ENCODE results near the gene GUCY1A1. TPM values are rescaled to one million over a fixed set of nuclear protein-coding genes. Genes with fewer than 3 reads are reported as not detected.

The GUCY1A1 gene
- total and polyA plus RNA-seq, 7 donors: 1.5 to 16.4 (median 6.8) TPM

DNA sequence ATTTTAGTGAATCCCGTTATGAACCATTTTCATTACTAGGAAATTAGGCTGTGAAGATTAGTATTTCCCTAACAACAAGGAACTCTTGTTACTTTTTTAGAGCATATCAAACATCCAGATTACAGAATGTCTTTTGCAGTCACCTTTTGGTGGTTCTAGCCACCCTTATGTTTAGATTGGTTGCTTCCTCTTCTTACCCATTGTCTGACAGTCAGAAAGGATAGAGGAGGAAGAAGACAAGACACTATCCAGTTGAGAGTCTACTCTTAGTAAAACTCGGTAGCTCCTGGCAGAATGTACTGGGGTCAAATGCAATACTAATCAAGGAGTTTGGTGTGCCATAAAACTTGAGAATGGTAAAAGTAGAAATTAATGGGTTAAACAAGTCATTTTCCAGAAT, 1.6 kb upstream of the GUCY1A1 start:
- no peaks in the 10 kb centered on the region for H3K9me3 ChIP-seq
- no peak overlapping the region for H3K4me3 ChIP-seq
- H3K36me3 ChIP-seq (ENCODE audit: insufficient read depth in 1 of 2, low read depth in 1 of 2): no peaks in the 10 kb centered on the region
- peaks cover 0 to 24% (median 6%) of the 10 kb centered on the region in 3 donors for H3K27me3 ChIP-seq (ENCODE audit: insufficient read depth in 3 of 3, low read length in 2 of 3)
- no peak overlapping the region for H3K27ac ChIP-seq
- no peak for DNase-seq
- intact Hi-C loops (cut with DNase I): loop anchor here in 1 of 2 donors (5.0 kb wide), 1 partner anchor 97 kb away; no protein-coding TSS in a partner anchor
- H3K4me1 ChIP-seq: no peaks in the 10 kb centered on the region
- ATAC-seq: no peak
- TF ChIP-seq, protein P1, sequence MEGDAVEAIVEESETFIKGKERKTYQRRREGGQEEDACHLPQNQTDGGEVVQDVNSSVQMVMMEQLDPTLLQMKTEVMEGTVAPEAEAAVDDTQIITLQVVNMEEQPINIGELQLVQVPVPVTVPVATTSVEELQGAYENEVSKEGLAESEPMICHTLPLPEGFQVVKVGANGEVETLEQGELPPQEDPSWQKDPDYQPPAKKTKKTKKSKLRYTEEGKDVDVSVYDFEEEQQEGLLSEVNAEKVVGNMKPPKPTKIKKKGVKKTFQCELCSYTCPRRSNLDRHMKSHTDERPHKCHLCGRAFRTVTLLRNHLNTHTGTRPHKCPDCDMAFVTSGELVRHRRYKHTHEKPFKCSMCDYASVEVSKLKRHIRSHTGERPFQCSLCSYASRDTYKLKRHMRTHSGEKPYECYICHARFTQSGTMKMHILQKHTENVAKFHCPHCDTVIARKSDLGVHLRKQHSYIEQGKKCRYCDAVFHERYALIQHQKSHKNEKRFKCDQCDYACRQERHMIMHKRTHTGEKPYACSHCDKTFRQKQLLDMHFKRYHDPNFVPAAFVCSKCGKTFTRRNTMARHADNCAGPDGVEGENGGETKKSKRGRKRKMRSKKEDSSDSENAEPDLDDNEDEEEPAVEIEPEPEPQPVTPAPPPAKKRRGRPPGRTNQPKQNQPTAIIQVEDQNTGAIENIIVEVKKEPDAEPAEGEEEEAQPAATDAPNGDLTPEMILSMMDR (IDR thresholded peaks at IDR 0.05): no peak
- WGBS, 3 donors: 82 to 95% (median 82%) methylated on average over 2 of the region's 2 CpGs

DNA sequence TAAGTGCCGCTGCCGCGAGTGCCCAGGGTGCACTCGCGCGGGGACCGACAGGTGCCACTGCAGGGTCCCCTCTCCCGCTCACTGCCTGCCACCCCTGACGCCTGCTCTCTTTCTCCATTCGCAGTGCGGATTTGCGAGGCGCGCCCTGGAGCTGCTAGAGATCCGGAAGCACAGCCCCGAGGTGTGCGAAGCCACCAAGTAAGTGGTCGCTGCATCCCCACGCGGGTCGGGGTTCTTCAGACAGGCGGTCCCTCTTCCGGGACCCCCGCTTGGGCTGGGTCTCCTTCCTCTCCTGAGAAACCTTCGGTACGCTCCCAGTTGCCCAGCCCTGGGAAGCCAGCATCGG, 547 bp downstream of the GUCY1A1 start:
- TF ChIP-seq, protein P1 (IDR thresholded peaks at IDR 0.05): no peak
- peak overlapping the region; percentile 67 for H3K4me3 ChIP-seq
- H3K36me3 ChIP-seq (ENCODE audit: insufficient read depth in 1 of 2, low read depth in 1 of 2): no peaks in the 10 kb centered on the region
- H3K9me3 ChIP-seq: no peaks in the 10 kb centered on the region
- H3K27me3 ChIP-seq (ENCODE audit: insufficient read depth in 3 of 3, low read length in 2 of 3): peaks cover 0 to 24% (median 6%) of the 10 kb centered on the region in 3 donors
- 0 to 2% (median 0%) methylated on average over 25 to 27 of the region's 27 CpGs for WGBS, 3 donors
- ATAC-seq (peak in 1 of 4 donors; percentile 44), DNase-seq (peak in 1 of 2 donors; percentile 64)
- intact Hi-C loops (cut with DNase I): loop anchor here in 1 of 2 donors (5.0 kb wide), 1 partner anchor 95 kb away; no protein-coding TSS in a partner anchor
- no peaks in the 10 kb centered on the region for H3K4me1 ChIP-seq
- H3K27ac ChIP-seq: peak overlapping the region; percentile 67

DNA sequence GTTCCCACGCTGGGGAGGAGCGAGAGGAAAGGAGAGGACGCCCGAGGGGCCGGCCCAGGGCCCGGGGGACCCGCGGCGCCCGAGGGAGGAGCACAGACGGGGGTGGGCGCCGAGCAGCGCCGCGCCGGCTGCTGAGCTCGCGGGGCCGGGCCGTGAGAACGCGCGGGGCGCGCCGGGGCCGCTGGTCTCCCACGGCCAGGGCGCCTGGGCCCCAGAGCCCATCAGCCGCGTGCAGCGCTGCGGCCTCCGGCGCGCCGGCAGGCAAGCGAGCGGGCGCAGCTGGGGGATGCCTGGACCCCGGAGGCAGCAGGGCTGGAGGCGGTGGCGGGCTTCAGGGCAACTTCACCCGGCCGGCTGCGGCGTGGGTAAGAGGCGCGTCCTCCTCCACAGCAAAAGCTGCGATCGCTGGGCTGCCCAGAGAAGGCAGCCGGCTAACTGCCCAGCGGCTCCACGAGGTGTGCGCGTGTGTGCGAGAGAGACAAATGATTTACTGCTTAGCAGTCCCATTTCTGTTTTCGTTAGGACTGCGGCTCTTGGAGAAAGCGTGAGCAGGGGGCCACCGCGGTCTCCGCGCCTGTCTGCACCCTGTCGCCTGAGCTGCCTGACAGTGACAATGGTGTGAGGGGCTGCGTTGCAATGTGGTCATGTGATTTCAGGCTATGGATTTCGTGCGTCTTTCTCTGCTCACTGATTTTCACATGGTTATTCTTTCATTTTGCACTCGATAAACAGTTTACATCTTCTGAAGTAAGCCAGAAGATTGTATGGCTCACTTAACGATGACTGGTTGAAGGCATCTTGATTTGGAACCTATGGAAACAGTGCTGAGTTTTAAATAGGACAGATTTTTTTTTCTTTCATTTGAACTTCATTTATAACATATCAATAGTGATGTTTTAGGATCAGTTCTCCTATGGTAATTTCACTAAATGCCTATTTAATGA, 1.2 kb downstream of the GUCY1A1 start:
- peak overlapping the region; percentile 67 for H3K27ac ChIP-seq
- no peaks in the 10 kb centered on the region for H3K9me3 ChIP-seq
- peak; percentile 32 to 64 for DNase-seq
- ATAC-seq: peak in 3 of 4 donors; percentile 36 to 67 (median 66)
- H3K36me3 ChIP-seq (ENCODE audit: insufficient read depth in 1 of 2, low read depth in 1 of 2): no peaks in the 10 kb centered on the region
- no peaks in the 10 kb centered on the region for H3K4me1 ChIP-seq
- H3K27me3 ChIP-seq (ENCODE audit: insufficient read depth in 3 of 3, low read length in 2 of 3): peaks cover 0 to 24% (median 6%) of the 10 kb centered on the region in 3 donors
- intact Hi-C loops (cut with DNase I): loop anchor here in 1 of 2 donors (5.0 kb wide), 1 partner anchor 94 kb away; no protein-coding TSS in a partner anchor
- TF ChIP-seq, protein P1 (IDR thresholded peaks at IDR 0.05): no peak
- H3K4me3 ChIP-seq: peak overlapping the region; percentile 67
- 1 to 2% (median 1%) methylated on average over 34 to 71 of the region's 71 CpGs for WGBS, 3 donors

DNA sequence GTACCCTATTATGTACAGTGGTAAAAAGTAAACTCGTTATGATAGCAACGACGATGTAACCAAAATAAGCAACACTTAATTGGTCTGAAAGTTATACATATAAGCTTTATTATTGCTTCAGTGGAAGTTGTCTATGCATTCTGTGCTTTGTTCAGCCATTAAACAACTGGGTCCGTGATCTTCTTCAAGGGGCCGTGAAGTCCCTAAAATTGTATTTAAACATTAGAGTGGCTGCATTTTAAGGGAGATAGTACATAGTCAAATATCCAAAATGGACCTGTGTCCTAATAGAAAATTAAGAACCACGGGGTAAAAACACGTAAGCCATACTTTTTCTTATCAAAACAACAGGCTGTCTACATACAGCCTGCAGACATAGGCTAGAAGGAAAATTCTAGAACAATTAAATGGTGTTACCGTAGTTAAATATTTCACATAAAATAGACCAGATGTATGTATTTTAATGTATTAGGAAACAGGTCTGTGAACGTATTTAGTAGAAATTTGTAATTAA, 2.1 kb downstream of the GUCY1A1 start:
- no peaks in the 10 kb centered on the region for H3K4me1 ChIP-seq
- TF ChIP-seq, protein P1 (IDR thresholded peaks at IDR 0.05): no peak
- 66 to 69% (median 69%) methylated on average over 9 of the region's 9 CpGs for WGBS, 3 donors

More for the DNA sequence above, 2.1 kb downstream of the GUCY1A1 start:
- Histone ChIP-seq H3K4me3 (peak overlapping the region; percentile 67), H3K36me3 (ENCODE audit: insufficient read depth in 1 of 2, low read depth in 1 of 2) (no peaks in the 10 kb centered on the region), H3K27ac (no peak overlapping the region), H3K9me3 (no peaks in the 10 kb centered on the region), H3K27me3 (ENCODE audit: insufficient read depth in 3 of 3, low read length in 2 of 3) (peaks cover 0 to 24% (median 6%) of the 10 kb centered on the region in 3 donors)
- DNase-seq (no peak), ATAC-seq (no peak)
- intact Hi-C loops (cut with DNase I): loop anchor here in 1 of 2 donors (5.0 kb wide), 1 partner anchor 94 kb away; no protein-coding TSS in a partner anchor
